SK-N-MC (cell line): ENCODE data around the gene RGS7BP.

Source experiments
- DNase-seq: peaks from one replicate; pipeline ENCODE4 v3.0.0-alpha.2; 2011; ENCODE audit warnings: low read depth, low spot score
- H3K27ac ChIP-seq: fragments of 200-600 bp; sonication (generic); 2 replicates; pipeline ENCODE4 v1.5.1; 2016; ENCODE audit warnings: mixed run types
- H3K36me3 ChIP-seq: fragments of 200-600 bp; sonication (generic); 2 replicates; pipeline ENCODE4 v1.6.1; 2017; ENCODE audit warnings: antibody characterized with exemption, low read length, mixed read lengths; ENCODE audit not compliant: insufficient read depth
- H3K4me3 ChIP-seq: fragments of 200-600 bp; sonication (generic); 2 replicates; pipeline ENCODE4 v1.5.1; 2016
- H3K9ac ChIP-seq: fragments of 200-600 bp; sonication (generic); 2 replicates; pipeline ENCODE4 v1.8.0; 2017; ENCODE audit warnings: mixed run types, mixed read lengths; ENCODE audit not compliant: insufficient read length
- H3K9me3 ChIP-seq: fragments of 200-600 bp; sonication (generic); 2 replicates; pipeline ENCODE4 v1.6.1; 2017; ENCODE audit warnings: low read depth, mild to moderate bottlenecking, antibody characterized with exemption, low read length, moderate library complexity, mixed read lengths
- EZH2 ChIP-seq: fragments of 200-600 bp; sonication (generic); IDR thresholded peaks from one replicate; pipeline ENCODE4 v1.6.1; 2017; ENCODE audit warnings: antibody characterized with exemption
- FOXP2 ChIP-seq: optimal IDR thresholded peaks from 2 replicates; pipeline ENCODE3; 2011; ENCODE audit warnings: mild to moderate bottlenecking, moderate library complexity; ENCODE audit not compliant: insufficient read depth; ENCODE audit errors: extremely low read length, control extremely low read depth
- POLR2AphosphoS5 ChIP-seq: IDR thresholded peaks from 2 replicates; pipeline ENCODE4 v1.6.1; 2012; ENCODE audit warnings: mild to moderate bottlenecking, low read depth, low read length, borderline replicate concordance

RGS7BP gene

GRCh38 chr5:64570395-64570996 lies 64.7 kb downstream of the RGS7BP start:
- no peak for DNase-seq
- Histone ChIP-seq H3K9me3 (no peaks in the 10 kb centered on the region), H3K36me3 (no peaks in the 10 kb centered on the region), H3K4me3 (no peak overlapping the region), H3K27ac (no peak overlapping the region), H3K9ac (no peak overlapping the region)
- TF ChIP-seq EZH2, result no peak
- TF ChIP-seq FOXP2, result no peak
- no peak for TF ChIP-seq POLR2AphosphoS5

DNA sequence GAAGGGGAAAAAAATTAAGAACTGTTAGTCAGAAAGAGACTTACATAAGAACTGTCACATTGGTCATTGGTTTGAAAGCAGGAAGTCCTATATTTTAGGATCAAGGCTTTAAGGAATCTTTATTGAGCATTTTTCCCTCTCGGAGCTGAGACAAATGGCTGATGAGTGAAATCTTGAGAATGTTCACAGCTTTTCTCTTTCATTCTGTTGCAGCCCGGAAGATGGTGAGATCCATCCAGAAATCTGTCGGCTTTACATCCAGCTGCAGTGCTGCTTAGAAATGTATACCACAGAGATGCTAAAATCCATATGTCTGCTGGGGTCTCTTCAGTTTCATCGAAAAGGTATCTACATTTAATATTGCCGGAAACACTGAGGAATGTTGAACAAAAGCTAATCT lies 69.7 kb downstream of the RGS7BP start:
- no peak for DNase-seq
- no peaks in the 10 kb centered on the region for H3K36me3 ChIP-seq
- no peak overlapping the region for H3K4me3 ChIP-seq
- H3K9me3 ChIP-seq, result no peaks in the 10 kb centered on the region
- no peak overlapping the region for H3K9ac ChIP-seq
- H3K27ac ChIP-seq, result no peak overlapping the region
- no peak for TF ChIP-seq EZH2
- TF ChIP-seq FOXP2, result no peak
- TF ChIP-seq POLR2AphosphoS5, result no peak

GRCh38 chr5:64576250-64576649 lies 70.4 kb downstream of the RGS7BP start:
- no peak for DNase-seq
- no peak overlapping the region for H3K4me3 ChIP-seq
- TF ChIP-seq POLR2AphosphoS5 (no peak), EZH2 (no peak), FOXP2 (no peak)
- H3K9me3 ChIP-seq, result no peaks in the 10 kb centered on the region
- no peak overlapping the region for H3K9ac ChIP-seq
- H3K36me3 ChIP-seq, result no peaks in the 10 kb centered on the region
- no peak overlapping the region for H3K27ac ChIP-seq

- Histone ChIP-seq H3K9ac (no peak overlapping the region), H3K4me3 (no peak overlapping the region), H3K9me3 (no peaks in the 10 kb centered on the region), H3K27ac (no peak overlapping the region), H3K36me3 (no peaks in the 10 kb centered on the region)
- TF ChIP-seq POLR2AphosphoS5, result no peak
- no peak for TF ChIP-seq FOXP2
- TF ChIP-seq EZH2, result no peak
- DNase-seq, result no peak
Measured at GRCh38 chr5:64585646-64586045, 79.8 kb downstream of the RGS7BP start.

DNA sequence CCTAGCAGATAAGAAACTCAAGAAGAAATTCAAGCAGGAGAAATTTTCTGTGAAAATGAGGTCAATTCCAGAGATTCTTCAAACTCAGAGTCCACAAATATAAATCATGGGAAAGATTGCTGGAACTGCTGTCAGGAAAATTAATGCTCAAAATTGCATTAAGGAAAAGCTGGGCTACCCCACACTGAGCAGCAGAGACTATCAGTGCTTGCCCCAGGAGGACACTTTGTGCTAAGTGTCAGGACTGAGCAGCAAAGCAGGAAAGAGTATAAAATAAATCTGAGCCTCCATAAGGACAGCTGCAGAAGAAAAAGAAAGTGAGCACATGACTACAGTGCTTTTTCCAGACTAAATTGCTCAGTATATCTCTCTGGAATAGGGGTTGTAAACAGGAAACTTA lies 81.6 kb downstream of the RGS7BP start:
- Histone ChIP-seq H3K9ac (no peak overlapping the region), H3K36me3 (no peaks in the 10 kb centered on the region), H3K9me3 (no peaks in the 10 kb centered on the region), H3K4me3 (no peak overlapping the region), H3K27ac (no peak overlapping the region)
- TF ChIP-seq FOXP2, result no peak
- TF ChIP-seq EZH2, result no peak
- TF ChIP-seq POLR2AphosphoS5, result no peak
- no peak for DNase-seq

GRCh38 chr5:64592730-64593341 lies 87.0 kb downstream of the RGS7BP start:
- Histone ChIP-seq H3K9me3 (no peaks in the 10 kb centered on the region), H3K36me3 (no peaks in the 10 kb centered on the region), H3K9ac (no peak overlapping the region), H3K27ac (no peak overlapping the region), H3K4me3 (no peak overlapping the region)
- TF ChIP-seq POLR2AphosphoS5 (no peak), FOXP2 (no peak), EZH2 (no peak)
- DNase-seq, result no peak

DNA sequence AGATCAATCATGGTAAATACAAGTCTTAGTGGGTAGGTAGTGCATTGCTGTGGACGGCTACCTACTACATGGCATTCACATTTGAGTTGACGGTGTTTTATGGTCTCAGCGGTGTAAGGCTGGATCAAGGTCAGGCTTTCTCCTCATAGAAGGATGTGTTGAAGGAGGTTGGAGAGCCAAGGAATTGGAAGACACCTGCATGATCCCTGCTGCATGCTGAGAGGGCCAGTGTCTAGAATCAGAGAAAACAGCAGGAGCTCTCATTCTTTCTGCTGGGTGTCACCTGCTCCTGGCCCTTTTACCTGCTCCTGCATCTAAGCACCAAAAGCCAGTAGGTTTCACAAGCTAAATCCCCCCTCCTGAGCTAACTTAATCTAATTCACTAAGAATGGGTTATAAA lies 88.2 kb downstream of the RGS7BP start:
- Histone ChIP-seq H3K36me3 (no peaks in the 10 kb centered on the region), H3K9ac (no peak overlapping the region), H3K4me3 (no peak overlapping the region), H3K9me3 (no peaks in the 10 kb centered on the region), H3K27ac (no peak overlapping the region)
- no peak for DNase-seq
- TF ChIP-seq EZH2 (no peak), FOXP2 (no peak), POLR2AphosphoS5 (no peak)

DNA sequence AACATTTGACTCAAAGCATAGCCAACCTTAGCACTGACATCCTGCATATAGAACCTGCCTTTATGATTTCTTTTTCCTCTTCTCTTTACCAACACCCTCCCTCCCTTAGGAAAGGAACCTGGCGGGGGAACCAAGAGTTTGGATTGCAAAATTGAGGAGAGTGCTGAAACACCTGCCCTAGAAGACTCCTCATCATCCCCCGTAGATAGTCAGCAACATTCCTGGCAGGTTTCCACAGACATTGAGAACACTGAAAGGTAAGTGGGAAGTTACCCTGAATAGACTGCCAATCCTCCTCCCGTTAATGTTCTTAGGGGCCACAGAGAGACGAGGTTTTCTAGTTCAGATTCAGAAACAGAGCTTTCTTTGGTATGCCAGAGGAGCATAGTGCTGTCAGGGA lies 88.8 kb downstream of the RGS7BP start:
- H3K9me3 ChIP-seq, result no peaks in the 10 kb centered on the region

More for the DNA sequence above, 88.8 kb downstream of the RGS7BP start:
- Histone ChIP-seq H3K4me3 (no peak overlapping the region), H3K36me3 (no peaks in the 10 kb centered on the region), H3K9ac (no peak overlapping the region), H3K27ac (no peak overlapping the region)
- no peak for DNase-seq
- TF ChIP-seq POLR2AphosphoS5 (no peak), EZH2 (no peak)
